Measurements from ENCODE around the gene APOE.

APOE gene

DNA sequence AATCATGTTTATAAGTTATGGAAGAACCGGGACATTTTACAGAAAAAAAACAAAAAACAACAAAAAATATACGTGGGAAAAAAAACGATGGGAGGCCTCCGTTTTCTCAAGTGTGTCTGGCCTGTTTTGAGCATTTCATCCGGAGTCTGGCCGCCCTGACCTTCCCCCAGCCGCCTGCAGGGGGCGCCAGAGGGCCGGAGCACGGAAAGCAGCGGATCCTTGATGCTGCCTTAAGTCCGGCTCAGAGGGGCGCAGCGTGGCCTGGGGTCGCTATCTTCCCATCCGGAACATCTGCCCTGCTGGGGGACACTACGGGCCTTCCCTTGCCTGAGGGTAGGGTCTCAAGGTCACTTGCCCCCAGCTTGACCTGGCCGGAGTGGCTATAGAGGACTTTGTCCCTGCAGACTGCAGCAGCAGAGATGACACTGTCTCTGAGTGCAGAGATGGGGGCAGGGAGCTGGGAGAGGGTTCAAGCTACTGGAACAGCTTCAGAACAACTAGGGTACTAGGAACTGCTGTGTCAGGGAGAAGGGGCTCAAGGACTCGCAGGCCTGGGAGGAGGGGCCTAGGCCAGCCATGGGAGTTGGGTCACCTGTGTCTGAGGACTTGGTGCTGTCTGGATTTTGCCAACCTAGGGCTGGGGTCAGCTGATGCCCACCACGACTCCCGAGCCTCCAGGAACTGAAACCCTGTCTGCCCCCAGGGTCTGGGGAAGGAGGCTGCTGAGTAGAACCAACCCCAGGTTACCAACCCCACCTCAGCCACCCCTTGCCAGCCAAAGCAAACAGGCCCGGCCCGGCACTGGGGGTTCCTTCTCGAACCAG is 1.8 kb upstream of the APOE start:
- TF ChIP-seq, protein P1, sequence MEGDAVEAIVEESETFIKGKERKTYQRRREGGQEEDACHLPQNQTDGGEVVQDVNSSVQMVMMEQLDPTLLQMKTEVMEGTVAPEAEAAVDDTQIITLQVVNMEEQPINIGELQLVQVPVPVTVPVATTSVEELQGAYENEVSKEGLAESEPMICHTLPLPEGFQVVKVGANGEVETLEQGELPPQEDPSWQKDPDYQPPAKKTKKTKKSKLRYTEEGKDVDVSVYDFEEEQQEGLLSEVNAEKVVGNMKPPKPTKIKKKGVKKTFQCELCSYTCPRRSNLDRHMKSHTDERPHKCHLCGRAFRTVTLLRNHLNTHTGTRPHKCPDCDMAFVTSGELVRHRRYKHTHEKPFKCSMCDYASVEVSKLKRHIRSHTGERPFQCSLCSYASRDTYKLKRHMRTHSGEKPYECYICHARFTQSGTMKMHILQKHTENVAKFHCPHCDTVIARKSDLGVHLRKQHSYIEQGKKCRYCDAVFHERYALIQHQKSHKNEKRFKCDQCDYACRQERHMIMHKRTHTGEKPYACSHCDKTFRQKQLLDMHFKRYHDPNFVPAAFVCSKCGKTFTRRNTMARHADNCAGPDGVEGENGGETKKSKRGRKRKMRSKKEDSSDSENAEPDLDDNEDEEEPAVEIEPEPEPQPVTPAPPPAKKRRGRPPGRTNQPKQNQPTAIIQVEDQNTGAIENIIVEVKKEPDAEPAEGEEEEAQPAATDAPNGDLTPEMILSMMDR (IDR thresholded peaks at IDR 0.05): peak; percentile 96

DNA sequence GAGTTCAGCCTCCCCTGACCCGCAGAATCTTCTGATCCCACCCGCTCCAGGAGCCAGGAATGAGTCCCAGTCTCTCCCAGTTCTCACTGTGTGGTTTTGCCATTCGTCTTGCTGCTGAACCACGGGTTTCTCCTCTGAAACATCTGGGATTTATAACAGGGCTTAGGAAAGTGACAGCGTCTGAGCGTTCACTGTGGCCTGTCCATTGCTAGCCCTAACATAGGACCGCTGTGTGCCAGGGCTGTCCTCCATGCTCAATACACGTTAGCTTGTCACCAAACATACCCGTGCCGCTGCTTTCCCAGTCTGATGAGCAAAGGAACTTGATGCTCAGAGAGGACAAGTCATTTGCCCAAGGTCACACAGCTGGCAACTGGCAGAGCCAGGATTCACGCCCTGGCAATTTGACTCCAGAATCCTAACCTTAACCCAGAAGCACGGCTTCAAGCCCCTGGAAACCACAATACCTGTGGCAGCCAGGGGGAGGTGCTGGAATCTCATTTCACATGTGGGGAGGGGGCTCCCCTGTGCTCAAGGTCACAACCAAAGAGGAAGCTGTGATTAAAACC is 1.1 kb upstream of the APOE start:
- Histone ChIP-seq H3K27ac (no peak overlapping the region), H3K4me3 (ENCODE audit: low read depth in 1 of 2, low read length in 1 of 2) (no peak overlapping the region), H3K36me3 (peaks cover 6% of the 10 kb centered on the region), H3K9me3 (no peaks in the 10 kb centered on the region), H3K4me1 (ENCODE audit: control insufficient read depth in 1 of 2, insufficient read depth in 1 of 2, low read depth in 1 of 2, low read length in 1 of 2) (peaks cover 3 to 11% of the 10 kb centered on the region in 2 experiments), H3K27me3 (peaks cover 37% of the 10 kb centered on the region)
- TF ChIP-seq, protein P1 (IDR thresholded peaks at IDR 0.05): no peak

More for the DNA sequence above, 1.8 kb upstream of the APOE start:
- Histone ChIP-seq H3K27ac (no peak overlapping the region), H3K4me3 (ENCODE audit: low read depth in 1 of 2, low read length in 1 of 2) (no peak overlapping the region), H3K36me3 (peaks cover 6% of the 10 kb centered on the region), H3K4me1 (ENCODE audit: control insufficient read depth in 1 of 2, insufficient read depth in 1 of 2, low read depth in 1 of 2, low read length in 1 of 2) (peaks cover 3 to 11% of the 10 kb centered on the region in 2 experiments), H3K9me3 (no peaks in the 10 kb centered on the region), H3K27me3 (peaks cover 37% of the 10 kb centered on the region)

DNA sequence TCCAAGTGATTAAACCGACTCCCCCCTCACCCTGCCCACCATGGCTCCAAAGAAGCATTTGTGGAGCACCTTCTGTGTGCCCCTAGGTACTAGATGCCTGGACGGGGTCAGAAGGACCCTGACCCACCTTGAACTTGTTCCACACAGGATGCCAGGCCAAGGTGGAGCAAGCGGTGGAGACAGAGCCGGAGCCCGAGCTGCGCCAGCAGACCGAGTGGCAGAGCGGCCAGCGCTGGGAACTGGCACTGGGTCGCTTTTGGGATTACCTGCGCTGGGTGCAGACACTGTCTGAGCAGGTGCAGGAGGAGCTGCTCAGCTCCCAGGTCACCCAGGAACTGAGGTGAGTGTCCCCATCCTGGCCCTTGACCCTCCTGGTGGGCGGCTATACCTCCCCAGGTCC is 2.0 kb downstream of the APOE start:
- Histone ChIP-seq H3K9me3 (no peaks in the 10 kb centered on the region), H3K4me3 (ENCODE audit: low read depth in 1 of 2, low read length in 1 of 2) (no peak overlapping the region), H3K27me3 (peaks cover 57% of the 10 kb centered on the region), H3K27ac (no peak overlapping the region), H3K4me1 (ENCODE audit: control insufficient read depth in 1 of 2, insufficient read depth in 1 of 2, low read depth in 1 of 2, low read length in 1 of 2) (peaks cover 3 to 11% of the 10 kb centered on the region in 2 experiments), H3K36me3 (no peaks in the 10 kb centered on the region)
- TF ChIP-seq, protein P1 (IDR thresholded peaks at IDR 0.05): no peak

DNA sequence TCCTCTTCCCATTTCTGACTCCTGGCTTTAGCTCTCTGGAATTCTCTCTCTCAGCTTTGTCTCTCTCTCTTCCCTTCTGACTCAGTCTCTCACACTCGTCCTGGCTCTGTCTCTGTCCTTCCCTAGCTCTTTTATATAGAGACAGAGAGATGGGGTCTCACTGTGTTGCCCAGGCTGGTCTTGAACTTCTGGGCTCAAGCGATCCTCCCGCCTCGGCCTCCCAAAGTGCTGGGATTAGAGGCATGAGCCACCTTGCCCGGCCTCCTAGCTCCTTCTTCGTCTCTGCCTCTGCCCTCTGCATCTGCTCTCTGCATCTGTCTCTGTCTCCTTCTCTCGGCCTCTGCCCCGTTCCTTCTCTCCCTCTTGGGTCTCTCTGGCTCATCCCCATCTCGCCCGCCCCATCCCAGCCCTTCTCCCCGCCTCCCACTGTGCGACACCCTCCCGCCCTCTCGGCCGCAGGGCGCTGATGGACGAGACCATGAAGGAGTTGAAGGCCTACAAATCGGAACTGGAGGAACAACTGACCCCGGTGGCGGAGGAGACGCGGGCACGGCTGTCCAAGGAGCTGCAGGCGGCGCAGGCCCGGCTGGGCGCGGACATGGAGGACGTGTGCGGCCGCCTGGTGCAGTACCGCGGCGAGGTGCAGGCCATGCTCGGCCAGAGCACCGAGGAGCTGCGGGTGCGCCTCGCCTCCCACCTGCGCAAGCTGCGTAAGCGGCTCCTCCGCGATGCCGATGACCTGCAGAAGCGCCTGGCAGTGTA is 2.7 kb downstream of the APOE start:
- TF ChIP-seq, protein P1 (IDR thresholded peaks at IDR 0.05): no peak
- no peaks in the 10 kb centered on the region for H3K9me3 ChIP-seq
- peaks cover 3 to 11% of the 10 kb centered on the region in 2 experiments for H3K4me1 ChIP-seq (ENCODE audit: control insufficient read depth in 1 of 2, insufficient read depth in 1 of 2, low read depth in 1 of 2, low read length in 1 of 2)
- no peak overlapping the region for H3K27ac ChIP-seq
- H3K4me3 ChIP-seq (ENCODE audit: low read depth in 1 of 2, low read length in 1 of 2): no peak overlapping the region
- H3K36me3 ChIP-seq: no peaks in the 10 kb centered on the region
- peaks cover 63% of the 10 kb centered on the region for H3K27me3 ChIP-seq

DNA sequence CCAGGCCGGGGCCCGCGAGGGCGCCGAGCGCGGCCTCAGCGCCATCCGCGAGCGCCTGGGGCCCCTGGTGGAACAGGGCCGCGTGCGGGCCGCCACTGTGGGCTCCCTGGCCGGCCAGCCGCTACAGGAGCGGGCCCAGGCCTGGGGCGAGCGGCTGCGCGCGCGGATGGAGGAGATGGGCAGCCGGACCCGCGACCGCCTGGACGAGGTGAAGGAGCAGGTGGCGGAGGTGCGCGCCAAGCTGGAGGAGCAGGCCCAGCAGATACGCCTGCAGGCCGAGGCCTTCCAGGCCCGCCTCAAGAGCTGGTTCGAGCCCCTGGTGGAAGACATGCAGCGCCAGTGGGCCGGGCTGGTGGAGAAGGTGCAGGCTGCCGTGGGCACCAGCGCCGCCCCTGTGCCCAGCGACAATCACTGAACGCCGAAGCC is 3.3 kb downstream of the APOE start:
- Histone ChIP-seq H3K36me3 (no peaks in the 10 kb centered on the region), H3K4me1 (ENCODE audit: control insufficient read depth in 1 of 2, insufficient read depth in 1 of 2, low read depth in 1 of 2, low read length in 1 of 2) (peaks cover 3 to 7% of the 10 kb centered on the region in 2 experiments), H3K27ac (no peak overlapping the region), H3K27me3 (peaks cover 69% of the 10 kb centered on the region), H3K9me3 (no peaks in the 10 kb centered on the region), H3K4me3 (ENCODE audit: low read depth in 1 of 2, low read length in 1 of 2) (no peak overlapping the region)
- TF ChIP-seq, protein P1 (IDR thresholded peaks at IDR 0.05): no peak
